GM21515 (cell line): ENCODE measurements around the gene NAT9.

Experiments used
- ATAC-seq: cut with Tn5 transposase; IDR thresholded peaks from one replicate; pipeline ENCODE4 v1.9.1; 2021; ENCODE audit not compliant: unreplicated experiment

Gene NAT9

DNA sequence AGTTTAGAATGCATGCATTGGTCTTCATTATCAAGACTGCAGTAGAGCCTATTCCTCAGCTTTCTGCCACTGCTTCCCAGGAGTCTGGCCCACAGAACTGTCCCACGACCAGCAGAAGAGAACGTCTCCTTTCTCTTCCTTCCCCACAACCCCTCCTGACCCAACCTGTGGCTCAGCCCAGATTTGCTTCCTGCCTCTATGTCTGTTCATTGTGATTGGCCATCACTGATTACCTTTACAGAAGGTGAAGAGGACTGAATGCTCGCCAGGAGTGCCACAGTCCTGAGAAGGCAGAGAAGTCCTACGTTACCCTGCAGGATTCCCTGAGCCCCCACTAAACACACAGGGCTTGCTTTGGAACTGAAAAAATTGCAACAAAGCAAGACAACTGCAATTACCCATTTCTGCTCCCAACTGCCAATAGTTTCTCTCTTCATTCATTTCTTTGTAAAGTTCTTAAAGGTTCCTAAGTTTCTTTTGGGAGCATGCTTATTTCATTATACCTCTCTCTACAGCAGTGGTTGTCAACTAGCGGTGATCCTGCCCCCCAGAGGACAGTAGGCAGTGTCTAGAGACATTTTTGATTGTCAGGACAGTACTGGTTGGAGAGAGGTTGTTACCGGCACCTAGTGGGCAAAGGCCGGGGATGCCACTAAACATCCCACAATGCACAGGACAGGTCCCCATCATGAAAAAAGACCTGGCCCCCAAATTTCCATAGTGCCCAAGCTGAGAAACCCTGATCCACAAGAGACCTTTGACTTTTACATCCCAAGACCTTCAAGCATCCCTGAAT lies 4.5 kb upstream of the NAT9 start:
- ATAC-seq: no peak

GRCh38 chr17:74779948-74780400 lies 3.8 kb upstream of the NAT9 start:
- ATAC-seq: peak; percentile 34

DNA sequence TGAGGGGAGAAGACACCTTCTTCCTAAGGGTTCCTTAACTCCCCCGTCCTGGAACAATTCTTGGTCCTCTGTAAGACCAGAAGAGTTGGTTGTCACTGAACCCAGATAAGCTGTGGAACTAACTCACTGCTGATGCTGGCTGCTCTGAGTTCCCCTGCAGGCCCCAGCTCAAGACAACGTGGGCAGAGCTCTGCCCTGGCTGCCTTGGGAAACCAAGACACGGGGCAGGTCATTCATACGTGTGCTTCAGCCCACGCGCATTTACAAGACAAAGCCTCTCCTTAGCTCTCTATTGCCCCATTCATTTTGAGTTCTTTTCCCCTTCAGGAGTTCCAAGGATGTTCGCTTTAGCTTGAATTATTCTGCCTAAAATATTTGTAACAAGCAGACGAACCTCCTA lies 3.4 kb upstream of the NAT9 start:
- no peak for ATAC-seq

DNA sequence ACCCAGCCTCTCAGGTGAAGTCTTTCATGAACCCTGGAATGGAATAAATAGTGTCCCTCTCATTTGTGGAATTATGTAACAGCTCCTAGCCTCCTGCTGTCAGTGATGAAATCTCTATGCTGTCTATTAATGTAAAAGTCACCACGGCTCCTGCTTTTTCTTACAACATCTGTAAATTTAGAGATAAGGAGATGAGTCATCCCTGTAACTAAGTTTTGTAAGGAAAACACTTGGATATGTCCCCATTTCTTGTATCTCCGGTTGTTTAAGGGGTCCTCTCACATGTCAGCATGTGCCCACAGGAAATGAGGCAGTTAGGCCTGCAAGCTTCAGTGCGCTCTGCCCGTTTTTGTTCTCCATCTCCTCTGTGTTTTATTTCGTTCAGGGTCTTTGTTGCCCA lies 2.8 kb upstream of the NAT9 start:
- no peak for ATAC-seq

DNA sequence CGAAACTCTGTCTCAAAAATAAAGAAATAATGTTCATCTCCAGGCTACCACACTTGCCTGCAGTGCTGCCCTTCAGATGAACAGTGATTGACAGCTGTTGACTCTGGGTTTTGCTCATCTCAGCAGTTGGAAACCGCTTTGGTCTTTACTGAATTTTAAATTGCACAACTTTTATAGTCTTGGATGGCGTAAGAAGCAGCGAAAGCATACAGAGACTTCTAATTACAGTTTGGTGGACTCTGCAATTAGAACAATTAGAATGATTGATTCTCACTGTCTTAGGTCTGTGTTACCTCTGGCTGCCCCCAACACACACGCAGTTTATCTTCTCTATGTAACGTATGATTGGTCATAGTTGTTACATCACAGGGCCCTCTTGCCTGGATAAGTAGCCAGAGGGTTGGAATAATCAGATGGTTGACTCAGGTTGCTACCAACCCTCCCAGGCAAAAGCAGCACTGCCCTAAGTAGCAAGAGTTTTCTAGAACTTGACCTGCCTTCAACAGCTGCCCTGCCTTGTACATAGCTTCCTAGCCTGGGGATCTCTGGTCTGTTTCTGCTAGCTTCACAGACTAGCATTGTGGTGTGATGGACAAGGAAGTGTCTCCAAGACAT lies 1.9 kb upstream of the NAT9 start:
- no peak for ATAC-seq

DNA sequence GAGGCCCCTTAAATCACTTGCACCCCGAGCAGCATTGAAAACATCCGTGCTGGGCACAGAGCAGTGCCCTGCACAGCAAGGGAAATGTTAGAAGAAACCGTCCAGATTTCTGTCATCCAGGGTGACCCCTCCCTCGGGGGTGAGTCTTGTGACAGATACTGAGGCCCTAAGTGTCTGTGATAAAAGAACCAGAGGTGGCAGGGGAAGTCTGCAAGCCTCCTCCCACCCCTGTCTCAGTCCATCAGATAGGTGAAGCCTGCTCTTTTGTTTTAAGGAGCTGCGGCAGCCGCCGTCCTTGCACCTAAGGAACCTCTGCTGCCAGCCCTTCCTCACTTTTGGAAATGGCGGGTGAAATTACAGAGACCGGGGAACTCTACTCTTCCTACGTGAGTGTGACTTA lies 845 bp upstream of the NAT9 start:
- no peak for ATAC-seq

DNA sequence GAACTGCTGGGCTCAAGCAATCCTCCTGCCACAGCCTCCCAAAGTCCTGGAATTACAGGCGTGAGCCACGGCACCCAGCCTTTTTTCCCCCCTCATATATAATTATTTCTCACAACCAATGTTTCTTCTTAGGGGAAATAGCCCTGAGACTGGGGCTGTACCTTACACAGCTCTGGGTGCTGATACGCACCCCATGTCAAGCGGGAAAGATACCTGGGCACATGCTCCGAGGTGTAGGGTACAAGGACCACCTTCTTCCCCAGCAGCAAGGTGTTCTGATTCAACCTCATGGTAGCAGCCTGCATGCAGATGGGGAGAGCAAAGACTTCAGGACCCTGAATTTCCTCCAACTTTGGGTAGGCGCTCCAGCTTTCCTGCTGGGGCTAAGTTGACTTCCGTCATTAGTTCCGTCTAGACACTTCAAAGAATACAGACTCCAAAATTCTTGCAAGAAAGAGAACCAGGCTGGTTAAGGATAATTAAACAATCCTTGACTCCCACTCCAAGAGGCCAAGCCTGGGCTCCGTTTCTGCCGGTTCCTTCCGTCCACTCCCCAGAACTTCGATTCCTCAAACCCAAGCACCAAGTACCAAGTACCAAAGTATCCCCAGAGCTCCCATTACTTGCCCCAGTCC lies 619 bp downstream of the NAT9 start:
- ATAC-seq: no peak

GRCh38 chr17:74773871-74774286 lies 2.3 kb downstream of the NAT9 start:
- ATAC-seq: no peak

GRCh38 chr17:74773414-74773813 lies 2.7 kb downstream of the NAT9 start:
- no peak for ATAC-seq

GRCh38 chr17:74772053-74772452 lies 4.1 kb downstream of the NAT9 start:
- no peak for ATAC-seq

- no peak for ATAC-seq
Observed at GRCh38 chr17:74771319-74771914, 4.7 kb downstream of the NAT9 start.

DNA sequence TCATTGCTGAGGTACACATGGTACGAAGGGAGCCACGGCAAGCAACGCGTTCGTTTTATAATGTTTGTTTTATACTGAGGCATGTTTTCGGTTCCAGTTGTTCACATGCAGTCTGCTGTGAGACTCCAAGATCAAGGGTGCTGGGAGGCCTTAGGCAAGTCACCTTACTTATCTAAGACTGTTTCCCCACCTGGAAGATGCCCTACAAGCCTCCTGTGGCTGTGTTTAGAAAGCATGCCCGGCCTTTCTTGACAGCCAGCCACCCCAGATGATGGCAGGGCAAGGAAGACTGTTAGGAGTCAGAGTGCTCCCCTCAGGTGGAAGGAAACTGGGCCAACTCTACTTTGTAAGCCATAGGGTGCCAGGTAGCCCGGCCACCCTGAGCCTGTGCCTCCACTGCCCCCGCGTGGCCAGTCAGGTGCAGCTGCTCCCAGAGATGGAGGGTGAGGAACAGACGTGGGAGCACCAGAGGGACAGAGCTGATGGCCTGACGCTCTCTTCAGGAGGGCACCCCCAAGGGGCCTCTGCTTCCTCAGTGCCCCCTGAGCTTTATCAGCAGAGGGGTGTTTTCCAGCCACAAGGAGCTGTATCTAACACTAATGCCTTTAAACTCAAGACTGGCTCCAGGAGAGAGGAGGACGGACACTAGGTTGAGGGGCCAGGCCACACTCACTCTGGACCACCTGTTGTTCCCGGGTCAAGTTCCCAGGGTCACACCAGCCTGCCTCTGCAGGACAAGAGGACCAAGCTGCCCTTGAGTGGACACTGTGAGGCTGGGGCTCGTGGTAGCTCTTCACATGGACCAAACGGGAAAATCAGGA lies 5.4 kb downstream of the NAT9 start:
- no peak for ATAC-seq

DNA sequence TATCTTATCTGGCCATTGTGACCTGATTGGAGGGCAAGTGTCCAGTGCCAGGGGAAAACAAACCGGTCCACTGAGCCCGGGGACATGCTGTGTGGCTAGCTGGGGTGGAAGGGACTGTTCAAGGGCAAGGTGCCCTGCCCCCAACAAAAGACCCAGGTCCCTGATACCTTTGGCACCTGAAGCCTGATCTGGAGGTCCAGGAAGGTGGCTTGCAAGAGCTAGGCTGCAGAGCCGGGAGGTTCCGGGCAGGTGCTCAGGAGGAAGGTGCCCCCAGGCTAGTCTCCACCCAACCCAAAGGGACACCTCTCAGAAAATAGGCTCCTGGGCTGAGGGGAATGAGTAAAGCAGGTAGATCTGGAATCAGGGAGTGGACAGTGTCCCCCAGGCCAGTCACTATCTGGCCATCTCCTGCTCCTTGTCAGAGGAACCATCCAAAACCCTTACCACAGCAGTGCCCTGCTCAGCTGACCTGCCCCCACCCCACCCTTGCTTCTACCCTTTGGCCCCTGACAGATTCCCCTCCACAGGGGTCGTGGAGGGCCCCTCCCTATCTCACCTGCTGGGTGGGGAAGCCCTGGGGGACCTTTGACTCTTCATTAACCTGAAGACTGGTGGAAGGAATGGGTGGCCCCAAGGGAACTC lies 6.2 kb downstream of the NAT9 start:
- no peak for ATAC-seq

GRCh38 chr17:74769266-74769855 lies 6.8 kb downstream of the NAT9 start:
- no peak for ATAC-seq

DNA sequence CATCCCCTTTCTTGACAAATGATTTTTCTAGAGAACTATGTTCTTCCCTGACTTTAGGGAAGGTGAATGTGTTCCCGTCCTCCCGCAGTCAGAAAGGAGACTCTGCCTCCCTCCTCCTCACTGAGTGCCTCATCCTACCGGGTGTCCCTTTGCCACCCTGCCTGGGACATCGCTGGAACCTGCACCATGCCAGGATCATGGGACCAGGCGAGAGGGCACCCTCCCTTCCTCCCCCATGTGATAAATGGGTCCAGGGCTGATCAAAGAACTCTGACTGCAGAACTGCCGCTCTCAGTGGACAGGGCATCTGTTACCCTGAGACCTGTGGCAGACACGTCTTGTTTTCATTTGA lies 7.4 kb downstream of the NAT9 start:
- no peak for ATAC-seq

DNA sequence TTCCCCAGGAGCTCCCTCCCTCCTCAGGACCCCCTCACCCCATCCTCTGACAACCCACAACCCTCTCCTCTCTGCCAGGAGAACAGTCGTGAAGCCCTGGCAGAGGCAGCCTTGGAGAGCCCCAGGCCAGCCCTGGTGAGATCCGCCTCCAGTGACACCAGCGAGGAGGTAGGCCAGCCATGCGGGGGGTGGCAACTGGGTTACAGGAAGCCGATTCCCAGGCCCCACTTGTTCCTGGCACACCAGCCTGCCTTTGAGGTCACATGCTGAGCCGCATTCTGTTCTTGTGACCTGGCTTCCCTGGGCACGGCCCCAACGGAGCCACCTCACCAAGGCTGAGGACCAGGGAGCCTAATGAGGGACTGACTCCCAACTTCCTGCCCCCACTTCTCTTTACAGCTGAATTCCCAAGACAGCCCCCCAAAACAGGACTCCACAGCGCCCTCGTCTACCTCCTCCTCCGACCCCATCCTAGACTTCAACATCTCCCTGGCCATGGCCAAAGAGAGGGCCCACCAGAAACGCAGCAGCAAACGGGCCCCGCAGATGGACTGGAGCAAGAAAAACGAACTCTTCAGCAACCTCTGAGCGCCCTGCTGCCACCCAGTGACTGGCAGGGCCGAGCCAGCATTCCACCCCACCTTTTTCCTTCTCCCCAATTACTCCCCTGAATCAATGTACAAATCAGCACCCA lies 7.9 kb downstream of the NAT9 start:
- no peak for ATAC-seq

GRCh38 chr17:74767111-74767516 lies 9.0 kb downstream of the NAT9 start:
- ATAC-seq: no peak

DNA sequence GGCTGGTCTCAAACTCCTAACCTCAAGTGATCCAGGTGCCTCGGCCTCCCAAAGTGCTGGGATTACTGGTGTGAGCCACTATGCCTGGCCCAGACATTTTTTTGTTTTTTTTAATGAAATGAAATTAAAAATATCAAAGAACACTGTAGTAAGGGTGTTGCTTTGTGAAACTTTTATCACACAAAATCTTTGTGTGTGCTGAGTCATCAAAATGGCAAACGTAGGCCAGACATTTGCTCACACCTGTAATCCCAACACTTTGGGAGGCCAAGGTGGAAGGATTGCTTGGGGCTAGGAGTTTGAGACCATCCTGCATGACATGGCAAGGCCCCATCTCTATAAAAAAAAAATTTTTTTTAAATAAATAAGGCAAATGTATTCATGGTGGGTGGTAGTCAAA lies 9.7 kb downstream of the NAT9 start:
- ATAC-seq: no peak

DNA sequence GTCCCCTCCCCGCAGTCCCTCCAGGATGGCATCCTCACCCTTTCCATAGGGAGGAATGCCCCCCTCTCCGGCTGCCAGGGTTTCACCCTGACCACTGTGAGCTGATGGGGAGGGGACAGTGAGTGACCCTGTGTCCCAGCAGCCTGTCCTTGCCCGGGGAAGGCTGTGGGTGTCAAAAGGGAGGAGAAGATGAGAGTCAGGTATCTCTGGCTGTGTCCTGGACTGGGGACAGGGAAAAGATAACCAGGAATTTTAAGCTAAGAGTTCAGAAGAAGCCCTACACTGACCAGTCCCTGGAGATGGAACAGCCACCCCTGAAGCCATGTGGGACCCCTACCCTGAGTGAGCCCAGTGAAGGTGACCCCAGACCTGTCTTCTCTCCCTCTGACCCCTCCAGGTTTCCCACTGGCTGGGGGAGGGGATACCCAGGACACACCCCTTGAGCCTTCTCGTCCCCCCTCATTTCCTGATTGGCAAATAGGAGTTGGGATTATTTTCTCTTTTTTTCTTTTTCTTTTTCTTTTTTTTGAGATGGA lies 11.3 kb downstream of the NAT9 start:
- ATAC-seq: no peak
